Stimulated activated CD8-positive, alpha-beta memory T cell treated with anti-CD3 and anti-CD28 coated beads, Interleukin-15, amount 100 ng/mL, for 4 hours (primary cell): Measurements from ENCODE around the gene MS4A6E.
"Not testable (repeated sequence)": the region's sequence is repeated elsewhere in the genome, so short reads cannot be mapped to it uniquely, and the experiment has no call there.

Experiments used
- DNase-seq, 2 donors: peaks; one replicate each; pipeline ENCODE4 v3.0.0-alpha.2; 2020; ENCODE audit warnings: low read depth in 2 of 2

The MS4A6E gene, protein sequence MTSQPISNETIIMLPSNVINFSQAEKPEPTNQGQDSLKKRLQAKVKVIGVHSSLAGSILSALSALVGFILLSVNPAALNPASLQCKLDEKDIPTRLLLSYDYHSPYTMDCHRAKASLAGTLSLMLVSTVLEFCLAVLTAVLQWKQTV

DNA sequence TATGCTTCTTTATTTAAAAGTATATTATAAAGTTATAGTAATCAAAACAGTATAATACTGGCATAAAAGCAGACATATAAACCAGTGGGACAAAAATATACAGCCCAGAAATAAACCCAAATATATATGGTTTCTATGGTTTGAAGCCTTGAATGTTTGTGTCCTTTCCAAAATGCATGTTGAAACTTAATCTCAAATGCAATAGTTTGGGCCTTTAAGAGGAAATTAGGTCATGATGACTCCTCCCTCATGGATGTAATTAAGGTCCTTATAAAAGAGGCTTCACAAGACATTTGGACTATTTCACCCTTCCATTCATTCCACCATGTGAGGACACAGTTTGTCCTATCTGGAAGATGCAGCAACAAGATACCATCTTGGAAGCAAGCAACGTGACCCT lies at the start of gene MS4A6E:
Gene MS4A6E (plus strand): TSS at position 301 of the 400 bp plus-strand sequence. CDS start 7,641 bp downstream, outside the sequence.
- DNase-seq, result no peak

DNA sequence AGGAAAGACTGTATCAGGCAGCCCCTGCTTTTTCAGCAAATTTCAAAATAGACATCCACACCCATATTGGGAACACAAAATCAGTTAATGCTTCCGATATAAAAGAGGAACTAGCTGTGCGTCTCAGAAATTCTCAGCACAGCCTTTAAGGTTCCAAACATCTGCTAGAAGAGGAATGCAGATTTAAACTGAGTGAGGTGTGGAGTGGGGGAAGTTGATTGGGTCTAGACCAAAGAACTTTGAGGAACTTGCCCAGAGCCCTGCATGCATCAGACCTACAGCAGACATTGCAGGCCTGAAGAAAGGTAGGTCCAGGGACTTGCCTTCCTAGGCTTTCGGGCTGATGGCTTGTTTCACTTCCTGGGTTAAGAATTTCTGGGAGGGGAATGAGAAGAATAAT lies 46.6 kb upstream of the MS4A6E start, which contains the start of gene MS4A4A:
Gene MS4A4A (plus strand): TSS at position 255 of the 400 bp plus-strand sequence. CDS start 10 bp downstream, at position 265.
- no peak for DNase-seq

- no peak for DNase-seq
Observed at GRCh38 chr11:60281485-60281884, 45.6 kb upstream of the MS4A6E start.

- DNase-seq, result no peak
Observed at GRCh38 chr11:60282286-60282685, 44.8 kb upstream of the MS4A6E start.

GRCh38 chr11:60285411-60286126 lies 41.5 kb upstream of the MS4A6E start:
- DNase-seq, result not testable (repeated sequence)

GRCh38 chr11:60288531-60288930 lies 38.5 kb upstream of the MS4A6E start:
- no peak for DNase-seq

DNA sequence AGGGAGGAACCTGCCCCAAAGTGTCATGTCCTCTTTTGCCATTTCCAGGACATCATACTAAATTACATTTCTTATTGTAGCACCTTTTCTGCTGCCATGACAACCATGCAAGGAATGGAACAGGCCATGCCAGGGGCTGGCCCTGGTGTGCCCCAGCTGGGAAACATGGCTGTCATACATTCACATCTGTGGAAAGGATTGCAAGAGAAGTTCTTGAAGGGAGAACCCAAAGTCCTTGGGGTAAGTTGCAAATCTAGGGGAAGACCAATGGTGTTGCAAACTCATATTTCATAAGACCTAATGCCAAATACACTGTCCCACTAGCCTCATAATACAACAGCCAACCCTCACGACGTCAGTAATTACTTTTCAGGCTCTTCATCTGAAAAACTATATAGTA lies 34.9 kb upstream of the MS4A6E start:
- no peak for DNase-seq

DNA sequence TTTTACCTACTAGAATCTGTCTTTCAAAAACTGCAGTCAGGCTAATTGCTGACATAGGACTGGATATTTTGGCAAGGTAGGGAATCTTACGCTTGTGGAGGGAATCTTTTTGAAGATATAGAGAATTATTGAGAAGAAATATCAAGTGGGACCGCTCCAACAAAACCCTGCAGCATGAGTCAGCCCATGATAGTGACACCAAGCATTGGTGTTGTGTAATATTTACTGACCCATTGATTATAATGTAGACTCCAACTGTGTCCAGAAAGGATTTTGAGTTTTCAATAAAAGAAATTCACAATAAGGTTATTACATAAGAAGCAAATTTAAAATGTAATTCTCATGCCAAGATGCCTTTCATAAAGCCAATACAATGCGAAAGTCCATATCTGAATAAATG lies 25.9 kb upstream of the MS4A6E start:
- DNase-seq, result no peak

DNA sequence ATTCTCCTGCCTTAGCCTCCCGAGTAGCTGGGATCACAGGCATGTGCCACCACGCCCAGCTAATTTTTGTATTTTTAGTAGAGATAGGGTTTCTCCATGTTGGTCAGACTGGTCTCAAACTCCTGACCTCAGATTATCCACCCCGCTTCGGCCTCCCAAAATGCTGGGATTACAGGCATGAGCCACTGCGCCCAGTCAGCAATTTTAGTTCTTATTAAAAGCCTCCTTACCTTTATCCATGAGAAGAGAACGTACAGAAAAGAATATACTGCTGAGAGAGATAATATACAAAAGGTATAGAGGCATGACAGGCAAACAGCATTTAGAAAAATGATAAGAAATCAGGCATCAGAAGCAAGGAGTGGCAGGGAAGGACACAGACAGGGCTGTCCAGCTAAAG lies 25.2 kb upstream of the MS4A6E start:
- DNase-seq, result not testable (repeated sequence)

GRCh38 chr11:60303661-60304060 lies 23.4 kb upstream of the MS4A6E start:
- DNase-seq, result no peak

- DNase-seq, result no peak
Observed at GRCh38 chr11:60305906-60306619, 21.0 kb upstream of the MS4A6E start.

DNA sequence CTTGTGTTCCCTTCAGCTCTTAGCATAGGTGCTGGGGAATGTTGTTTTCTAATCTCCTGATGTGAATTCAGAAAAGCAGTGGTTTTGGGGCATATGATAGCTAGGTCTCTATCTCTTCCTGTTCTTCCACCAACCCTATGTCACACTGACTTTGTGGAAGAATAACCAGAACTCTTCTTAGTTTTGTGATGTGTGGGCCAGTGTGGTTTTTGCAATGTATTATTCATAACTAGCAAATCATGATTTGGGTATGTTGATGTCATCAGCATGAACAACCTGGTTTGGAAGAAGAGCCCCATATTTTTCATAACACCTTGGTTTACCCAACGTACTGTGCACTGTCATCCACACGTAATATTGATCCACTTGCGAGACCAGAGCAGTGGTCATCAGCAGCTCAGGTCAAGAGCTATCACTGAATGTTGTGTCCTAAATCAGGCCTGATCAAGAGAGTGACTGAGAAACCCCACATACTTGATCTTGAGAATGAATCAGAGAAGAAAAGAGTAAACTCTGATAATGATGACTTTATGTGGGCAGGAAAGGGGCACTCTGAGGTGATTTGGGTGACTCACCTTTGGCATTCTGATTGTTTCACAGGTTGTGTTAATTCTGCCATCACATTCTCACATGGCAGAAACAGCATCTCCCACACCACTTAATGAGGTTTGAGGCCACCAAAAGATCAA lies 19.4 kb upstream of the MS4A6E start:
- no peak for DNase-seq

GRCh38 chr11:60310407-60310998 lies 16.6 kb upstream of the MS4A6E start:
- no peak for DNase-seq

DNA sequence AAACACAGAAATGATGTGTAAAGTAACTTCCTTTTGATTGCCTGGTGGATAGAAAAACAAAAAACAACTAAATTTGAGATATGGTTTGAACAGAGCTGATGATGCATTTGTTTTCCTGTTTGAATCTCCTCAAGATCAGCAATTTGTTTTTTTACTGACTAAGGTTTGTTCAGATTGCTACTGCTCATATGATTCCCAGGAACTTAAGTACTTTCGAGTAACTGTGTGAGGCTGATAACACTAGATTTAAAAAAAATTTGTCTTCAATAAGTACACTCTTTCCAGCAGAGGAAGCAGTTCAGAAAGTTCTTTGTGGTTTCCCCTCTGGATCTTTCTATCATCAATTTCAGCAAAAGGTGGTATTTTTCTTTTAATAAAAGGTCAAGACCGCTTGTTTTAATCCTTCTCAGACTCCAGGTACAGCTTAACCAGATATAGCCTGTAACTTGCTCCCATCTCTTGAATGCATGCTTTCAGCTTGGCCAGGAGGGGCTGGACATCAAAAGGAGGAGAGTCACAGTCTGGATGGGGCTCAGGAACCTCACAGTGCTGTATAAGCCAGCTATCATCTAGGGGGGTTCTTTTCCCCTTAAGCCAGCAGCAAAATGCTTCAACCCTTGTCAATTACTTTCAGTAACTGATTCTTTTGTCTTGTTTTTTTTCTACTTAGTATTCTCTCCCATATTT lies 12.3 kb upstream of the MS4A6E start:
- DNase-seq, result no peak

- no peak for DNase-seq
Observed at GRCh38 chr11:60315871-60316270, 11.2 kb upstream of the MS4A6E start.

DNA sequence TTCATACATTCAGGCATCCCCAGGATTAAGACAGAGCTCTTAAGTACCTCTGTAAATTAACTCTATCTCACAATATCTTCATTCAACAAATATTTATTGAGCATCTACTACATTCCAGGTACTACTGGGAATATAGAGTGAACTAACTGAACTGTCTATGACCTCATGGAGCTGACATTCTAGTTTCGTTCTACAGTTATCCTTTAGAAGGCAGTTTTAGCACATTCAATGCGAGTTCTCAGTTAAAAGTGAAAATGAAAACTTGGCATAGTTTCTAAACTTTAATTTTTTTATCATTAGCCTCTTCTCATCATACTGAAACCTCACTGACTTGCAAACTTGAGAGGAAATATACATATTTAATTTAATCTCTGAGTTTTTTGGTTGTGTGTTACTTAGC lies 10.7 kb upstream of the MS4A6E start:
- no peak for DNase-seq

DNA sequence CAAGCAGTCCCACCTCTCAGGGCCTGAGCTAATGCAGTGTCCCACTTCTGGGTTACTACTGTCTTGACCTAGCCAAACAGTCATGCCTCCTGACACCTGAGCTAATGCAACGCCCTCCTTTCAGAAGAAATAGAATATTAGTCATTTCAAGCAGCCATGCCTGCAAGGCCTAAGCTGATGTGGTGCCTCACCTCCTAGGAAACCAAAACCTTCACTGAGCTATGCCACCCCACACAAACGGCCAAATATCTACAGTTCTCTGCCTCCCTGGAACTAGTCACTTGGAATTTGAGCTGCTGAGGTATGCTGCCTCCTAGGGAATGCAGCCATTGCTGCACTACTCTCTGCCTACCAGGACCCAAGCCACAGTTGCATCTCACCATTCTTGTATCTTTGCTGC lies 8.3 kb upstream of the MS4A6E start:
- DNase-seq, result no peak

GRCh38 chr11:60321051-60321450 lies 6.0 kb upstream of the MS4A6E start:
- DNase-seq, result no peak

GRCh38 chr11:60328460-60328859 lies 1.4 kb downstream of the MS4A6E start:
- no peak for DNase-seq

DNA sequence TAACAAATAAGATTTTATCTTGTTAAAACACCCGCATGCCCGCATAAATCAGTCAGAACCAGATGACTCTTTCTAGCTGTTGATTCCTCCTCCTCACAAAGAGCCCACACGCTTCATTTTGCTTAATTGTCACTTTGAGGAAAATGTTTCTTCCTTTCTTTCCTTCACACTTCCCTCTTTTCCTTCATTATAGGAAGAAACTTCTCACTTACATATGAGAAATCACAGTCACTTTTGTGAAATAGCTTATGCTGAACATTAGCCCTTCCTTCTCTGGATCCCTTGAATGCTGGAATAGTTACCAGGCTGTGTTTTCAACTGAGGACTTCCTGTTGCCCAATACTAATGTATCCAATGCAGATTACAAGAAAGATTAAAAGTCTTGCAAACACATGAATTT lies 5.8 kb downstream of the MS4A6E start:
- DNase-seq, result no peak

- peak in 1 of 2 donors; percentile 45 for DNase-seq
Observed at GRCh38 chr11:60334005-60334620, 7.1 kb downstream of the MS4A6E start.
